GM12878 (cell line): ENCODE results near the gene HUWE1. TPM values are rescaled to one million over a fixed set of nuclear protein-coding genes. Genes with fewer than 3 reads are reported as not detected.

Experiments
- ATAC-seq: fragments of 200-7000 bp; cut with Tn5 transposase; 3 replicates; pipeline ENCODE4 v1.9.1; 2020; ENCODE audit warnings: mild to moderate bottlenecking, moderate library complexity
- BruUV-seq: library from RNA; stranded (reverse); fragments of 400-500 nt; replicated peaks from 2 replicates; lab custom pipeline; 2021; lab: Mats Ljungman, UMichigan
- CTCF ChIA-PET: fragments of 300-600 bp; sonication (Branson Sonifier 250); formaldehyde crosslinking; extraction: SDS; loops from one replicate; lab custom pipeline; 2021; ENCODE audit warnings: inconsistent platforms; lab: Yijun Ruan, JAX
- POLR2A ChIA-PET: fragments of 350-600 bp; formaldehyde crosslinking; extraction: SDS; loops from one replicate; lab custom pipeline; 2021; ENCODE audit warnings: inconsistent platforms; lab: Charles Lee
- RAD21 ChIA-PET: fragments of 300-600 bp; sonication (Branson Sonifier 250); formaldehyde crosslinking; loops from one replicate; lab custom pipeline; 2023; ENCODE audit warnings: antibody characterized with exemption; ENCODE audit not compliant: unreplicated experiment; lab: Charles Lee
- SMC1A ChIA-PET: fragments of 300-600 bp; sonication (Branson Sonifier 250); formaldehyde crosslinking; loops from one replicate; lab custom pipeline; 2023; ENCODE audit not compliant: unreplicated experiment, uncharacterized antibody; lab: Charles Lee
- DNase-seq: peaks from one replicate; pipeline ENCODE4 v3.0.0-alpha.2; 2011; ENCODE audit warnings: low read depth, low spot score
- FAIRE-seq: peaks from 3 replicates; lab custom pipeline; 2011; peaks lifted over from hg19 to GRCh38; lab: Jason Lieb, UNC
- H2AFZ ChIP-seq: 2 replicates; pipeline ENCODE4 v1.6.0; 2011; ENCODE audit warnings: low read depth, low read length, control low read depth; ENCODE audit not compliant: control insufficient read depth
- H3K27ac ChIP-seq: 2 replicates; pipeline ENCODE4 v1.5.1; 2011; ENCODE audit warnings: control low read depth; ENCODE audit not compliant: control insufficient read depth, insufficient read depth
- H3K27me3 ChIP-seq, 2 experiments: replicated peaks in 1 of 2; 2 replicates each; pipeline versions ENCODE4 v1.6.0 to v1.6.1; 2011; ENCODE audit warnings: low read length in 1 of 2; ENCODE audit not compliant: control insufficient read depth in 2 of 2, insufficient read depth in 2 of 2
- H3K36me3 ChIP-seq, 2 experiments: 2 replicates each; pipeline ENCODE4 v1.5.1; 2011; ENCODE audit warnings: low read length in 1 of 2; ENCODE audit not compliant: control insufficient read depth in 2 of 2, insufficient read depth in 2 of 2
- H3K4me1 ChIP-seq: 2 replicates; pipeline ENCODE4 v1.6.1; 2011; ENCODE audit warnings: mild to moderate bottlenecking, low read length, moderate library complexity, mixed read lengths; ENCODE audit not compliant: control insufficient read depth, insufficient read depth
- H3K4me2 ChIP-seq: 2 replicates; pipeline ENCODE4 v1.6.0; 2011; ENCODE audit warnings: control low read depth; ENCODE audit not compliant: control insufficient read depth, insufficient read depth
- H3K4me3 ChIP-seq: fragments of 200-600 bp; sonication (generic); 2 replicates; pipeline ENCODE4 v1.5.1; 2016
- H3K79me2 ChIP-seq: 2 replicates; pipeline ENCODE4 v1.6.0; 2011; ENCODE audit warnings: low read length; ENCODE audit not compliant: control insufficient read depth, insufficient read depth
- H3K9ac ChIP-seq: 2 replicates; pipeline ENCODE4 v1.8.0; 2011; ENCODE audit warnings: low read length, control low read depth, mixed read lengths; ENCODE audit not compliant: control insufficient read depth, insufficient read depth
- H3K9me3 ChIP-seq: replicated peaks from 3 replicates; pipeline ENCODE4 v1.5.1; 2011; ENCODE audit warnings: mild to moderate bottlenecking, low read length; ENCODE audit not compliant: control insufficient read depth, insufficient read depth
- H4K20me1 ChIP-seq: 2 replicates; pipeline ENCODE4 v1.6.0; 2011; ENCODE audit not compliant: control insufficient read depth, insufficient read depth
- CREM ChIP-seq: IDR thresholded peaks from 2 replicates; pipeline ENCODE4 v1.6.1; 2014; ENCODE audit warnings: antibody characterized with exemption, low read depth
- DPF2 ChIP-seq: fragments of 450-650 bp; IDR thresholded peaks from 2 replicates; pipeline ENCODE4 v1.6.1; 2017; ENCODE audit warnings: mild to moderate bottlenecking
- ESRRA ChIP-seq: IDR thresholded peaks from 2 replicates; pipeline ENCODE4 v1.6.1; 2012; ENCODE audit warnings: mild to moderate bottlenecking, low read length, improper control_type of control experiment
- EZH2 ChIP-seq: IDR thresholded peaks from 2 replicates; pipeline ENCODE4 v1.6.1; 2012; ENCODE audit warnings: low read depth, mild to moderate bottlenecking, control low read depth, inconsistent platforms, low read length, borderline replicate concordance; ENCODE audit not compliant: control insufficient read depth
- HDAC2 ChIP-seq: fragments of 200-600 bp; sonication (generic); IDR thresholded peaks from 2 replicates; pipeline ENCODE4 v1.6.1; 2017
- KAT2A ChIP-seq: conservative IDR thresholded peaks from 2 replicates; pipeline ENCODE4 v1.6.1; 2011; ENCODE audit warnings: low read depth, low read length; ENCODE audit not compliant: control insufficient read depth
- KDM1A ChIP-seq: fragments of 200-600 bp; sonication (generic); IDR thresholded peaks from 2 replicates; pipeline ENCODE4 v1.6.1; 2016; ENCODE audit warnings: borderline replicate concordance
- MEF2B ChIP-seq: fragments of 450-650 bp; IDR thresholded peaks from 2 replicates; pipeline ENCODE4 v1.6.1; 2018; ENCODE audit warnings: mild to moderate bottlenecking, moderate library complexity; ENCODE audit not compliant: partially characterized antibody, poor library complexity, severe bottlenecking
- NBN ChIP-seq: fragments of 450-650 bp; IDR thresholded peaks from 2 replicates; pipeline ENCODE4 v1.6.1; 2016
- RAD21 ChIP-seq: IDR thresholded peaks from 2 replicates; pipeline ENCODE4 v1.6.1; 2011; ENCODE audit warnings: mild to moderate bottlenecking, low read depth, low read length, moderate library complexity; ENCODE audit not compliant: insufficient read depth
- SIN3A ChIP-seq: IDR thresholded peaks from 2 replicates; pipeline ENCODE4 v1.6.1; 2012; ENCODE audit warnings: low read depth, low read length, improper control_type of control experiment
- SUPT20H ChIP-seq: IDR thresholded peaks from 2 replicates; pipeline ENCODE4 v1.6.1; 2011; ENCODE audit warnings: low read depth, mild to moderate bottlenecking, low read length, moderate library complexity, borderline replicate concordance; ENCODE audit not compliant: control insufficient read depth
- TARDBP ChIP-seq: IDR thresholded peaks from 2 replicates; pipeline ENCODE4 v1.6.1; 2016; ENCODE audit warnings: borderline replicate concordance
- TCF12 ChIP-seq: IDR thresholded peaks from 2 replicates; pipeline ENCODE4 v1.6.1; 2011; ENCODE audit warnings: low read depth, mild to moderate bottlenecking, low read length
- TCF7 ChIP-seq: IDR thresholded peaks from 2 replicates; pipeline ENCODE4 v1.6.1; 2014; ENCODE audit warnings: antibody characterized with exemption, borderline replicate concordance
- ZNF274 ChIP-seq: IDR thresholded peaks from one replicate; pipeline ENCODE4 v1.8.0; 2011; ENCODE audit not compliant: insufficient read length, insufficient read depth
- ZNF384 ChIP-seq: IDR thresholded peaks from 2 replicates; pipeline ENCODE4 v1.6.1; 2012; ENCODE audit warnings: low read depth, mild to moderate bottlenecking, low read length, improper control_type of control experiment, borderline replicate concordance
- WGBS: methylation state at CpG from one replicate; pipeline ENCODE4 v1.1.6; 2016; ENCODE audit warnings: low lambda C conversion rate; ENCODE audit not compliant: insufficient replicate concordance, insufficient coverage; ENCODE audit errors: missing lambda C conversion rate; 5-methylcytosine and 5-hydroxymethylcytosine counted together
- in situ Hi-C: fragments of 300-500 bp; cut with MboI; formaldehyde crosslinking; loops from 9 replicates; pipeline ENCODE4 v1.14.3; 2018; ENCODE audit warnings: mixed read lengths
- intact Hi-C: fragments of 100-400 bp; cut with micrococcal nuclease; formaldehyde crosslinking; loops from one replicate; pipeline ENCODE4 v1.14.2; 2022; ENCODE audit not compliant: unreplicated experiment
- polyA plus RNA-seq, 11 experiments: library from polyadenylated mRNA; depleted of rRNA in 4 of 11; unstranded in 6 of 11; stranded (reverse) in 5 of 11; fragments of >200 nt; fragmentation: Nextera tagmentation in 4 of 11; fragmentation: Illumina TruSeq in 1 of 11; extraction: Ambion mirVana in 4 of 11; extraction: Trizol in 1 of 11; gene quantifications; 1 replicate in 1 of 11; 2 replicates in 10 of 11; pipeline versions ENCODE4 v1.2.1 to v1.2.3, GENCODE V29; 2011 to 2016; ENCODE audit warnings: inconsistent platforms in 2 of 11, missing spikeins in 2 of 11, low read depth in 1 of 11
- total RNA-seq, 4 experiments: library from RNA; depleted of rRNA in 3 of 4; stranded (reverse); fragments of >200 nt in 3 of 4; fragmentation: Illumina TruSeq in 1 of 4; extraction: Trizol in 1 of 4; gene quantifications; 2 replicates each; pipeline versions ENCODE4 v1.2.1 to v1.2.3, GENCODE V29; 2013 to 2021
- TF ChIP-seq, protein P1 (sequence below): fragments of 450-650 bp; IDR thresholded peaks from 2 replicates; pipeline ENCODE4 v1.6.1; 2014; ENCODE audit warnings: mild to moderate bottlenecking
- TF ChIP-seq, protein P2 (sequence below): fragments of 450-650 bp; conservative IDR thresholded peaks from 2 replicates; pipeline ENCODE4 v1.6.1; 2017; ENCODE audit warnings: mild to moderate bottlenecking, moderate library complexity
- TF ChIP-seq, protein P3 (sequence below): fragments of 450-650 bp; IDR thresholded peaks from 2 replicates; pipeline ENCODE4 v1.6.1; 2018; ENCODE audit warnings: borderline replicate concordance, mild to moderate bottlenecking; ENCODE audit not compliant: partially characterized antibody

HUWE1 gene
- total and polyA plus RNA-seq, 10 of the 15 experiments (the other 5 are each of a cell fraction or from before 2014, with no cell fraction given): 35.9 to 280 (median 100) TPM

DNA sequence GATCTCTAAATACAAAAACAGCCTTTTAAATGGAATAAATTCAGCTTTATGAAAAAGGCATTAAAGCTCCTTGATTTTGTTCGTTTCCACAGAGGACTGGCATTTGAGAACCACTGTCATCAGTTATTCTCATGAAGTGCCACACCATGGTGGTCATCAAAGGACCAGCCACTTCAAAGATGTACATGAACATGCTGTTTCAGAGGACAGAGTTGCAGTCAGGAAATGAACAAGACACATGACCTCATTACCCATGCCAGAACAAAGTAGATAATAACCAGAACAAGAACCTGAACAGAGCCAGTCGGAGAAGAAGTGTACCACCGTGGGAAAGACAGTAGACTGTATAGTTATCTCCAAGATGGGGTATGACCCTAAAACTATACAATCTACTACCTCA lies 129.7 kb downstream of the HUWE1 start (continued):
- TF ChIP-seq HDAC2 (no peak), NBN (no peak), RAD21 (no peak), KAT2A (no peak), SIN3A (no peak), ZNF274 (no peak), CREM (no peak), SUPT20H (no peak), ESRRA (no peak), DPF2 (no peak), MEF2B (no peak)

DNA sequence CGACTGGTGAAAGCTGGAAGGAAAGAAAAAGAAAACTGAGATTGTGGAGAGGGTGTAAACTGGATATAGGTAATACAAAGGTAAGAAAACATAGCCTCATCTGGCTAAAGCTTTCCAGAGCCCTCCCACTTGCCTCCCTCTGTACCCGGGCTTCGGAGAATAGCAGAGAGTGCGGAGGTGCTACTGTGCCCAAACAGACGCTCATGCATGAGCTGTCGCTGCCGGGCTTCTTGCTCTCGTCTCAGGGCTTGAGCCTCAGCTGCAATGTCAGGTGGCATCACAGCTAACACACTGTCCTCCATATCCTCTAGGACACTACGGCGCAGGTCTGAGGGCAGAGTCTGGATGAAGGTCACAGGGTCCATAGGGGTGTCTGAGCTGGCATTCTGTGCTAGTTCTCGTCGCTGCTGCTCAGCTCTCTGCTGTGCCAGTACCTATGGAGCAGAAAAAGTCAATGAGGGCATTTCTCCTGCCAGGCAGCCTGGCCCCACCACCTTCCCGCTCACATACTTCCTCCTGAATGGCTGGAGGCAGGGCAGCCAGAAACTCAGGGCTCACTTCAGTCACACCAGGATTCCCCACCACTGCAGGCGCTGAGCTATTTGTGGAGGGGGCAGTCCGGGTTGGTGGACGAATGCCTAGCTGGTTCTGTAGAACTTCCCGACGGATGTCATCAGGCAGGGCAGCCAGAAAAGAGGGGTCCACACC lies 135.6 kb downstream of the HUWE1 start:
- TSS peak; percentile 19 for BruUV-seq
- H3K4me2 ChIP-seq: no peak overlapping the region
- ATAC-seq (no peak), FAIRE-seq (no peak), DNase-seq (no peak)
- no peaks in the 10 kb centered on the region for H4K20me1 ChIP-seq
- POLR2A ChIA-PET: no interaction called here
- no peaks in the 10 kb centered on the region for H3K27me3 ChIP-seq
- SMC1A ChIA-PET: interaction anchor here (0.6 kb wide), 1 partner anchor 93 kb away, joined by 3 read pairs; no protein-coding TSS in a partner anchor
- H2AFZ ChIP-seq: no peak overlapping the region
- H3K27ac ChIP-seq: no peak overlapping the region
- H3K9me3 ChIP-seq: no peaks in the 10 kb centered on the region
- no peak overlapping the region for H3K4me3 ChIP-seq
- in situ Hi-C loops: no loop called here
- H3K4me1 ChIP-seq: no peaks in the 10 kb centered on the region
- 76% methylated on average over 18 of the region's 18 CpGs for WGBS
- CTCF ChIA-PET: interaction anchor here (1.4 kb wide), 1 partner anchor 70 kb away, joined by 3 read pairs; no protein-coding TSS in a partner anchor
- H3K9ac ChIP-seq: no peak overlapping the region
- intact Hi-C loops: no loop called here
- no peaks in the 10 kb centered on the region for H3K79me2 ChIP-seq
- peaks cover 17 to 19% of the 10 kb centered on the region in 2 experiments; a peak in 3 of 4 replicates for H3K36me3 ChIP-seq
- RAD21 ChIA-PET: no interaction called here
- TF ChIP-seq, protein P1, sequence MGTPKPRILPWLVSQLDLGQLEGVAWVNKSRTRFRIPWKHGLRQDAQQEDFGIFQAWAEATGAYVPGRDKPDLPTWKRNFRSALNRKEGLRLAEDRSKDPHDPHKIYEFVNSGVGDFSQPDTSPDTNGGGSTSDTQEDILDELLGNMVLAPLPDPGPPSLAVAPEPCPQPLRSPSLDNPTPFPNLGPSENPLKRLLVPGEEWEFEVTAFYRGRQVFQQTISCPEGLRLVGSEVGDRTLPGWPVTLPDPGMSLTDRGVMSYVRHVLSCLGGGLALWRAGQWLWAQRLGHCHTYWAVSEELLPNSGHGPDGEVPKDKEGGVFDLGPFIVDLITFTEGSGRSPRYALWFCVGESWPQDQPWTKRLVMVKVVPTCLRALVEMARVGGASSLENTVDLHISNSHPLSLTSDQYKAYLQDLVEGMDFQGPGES: no peak
- TF ChIP-seq ZNF384 (no peak), TARDBP (no peak), TCF7 (no peak), EZH2 (no peak), KDM1A (no peak), TCF12 (no peak)
- TF ChIP-seq, protein P2, sequence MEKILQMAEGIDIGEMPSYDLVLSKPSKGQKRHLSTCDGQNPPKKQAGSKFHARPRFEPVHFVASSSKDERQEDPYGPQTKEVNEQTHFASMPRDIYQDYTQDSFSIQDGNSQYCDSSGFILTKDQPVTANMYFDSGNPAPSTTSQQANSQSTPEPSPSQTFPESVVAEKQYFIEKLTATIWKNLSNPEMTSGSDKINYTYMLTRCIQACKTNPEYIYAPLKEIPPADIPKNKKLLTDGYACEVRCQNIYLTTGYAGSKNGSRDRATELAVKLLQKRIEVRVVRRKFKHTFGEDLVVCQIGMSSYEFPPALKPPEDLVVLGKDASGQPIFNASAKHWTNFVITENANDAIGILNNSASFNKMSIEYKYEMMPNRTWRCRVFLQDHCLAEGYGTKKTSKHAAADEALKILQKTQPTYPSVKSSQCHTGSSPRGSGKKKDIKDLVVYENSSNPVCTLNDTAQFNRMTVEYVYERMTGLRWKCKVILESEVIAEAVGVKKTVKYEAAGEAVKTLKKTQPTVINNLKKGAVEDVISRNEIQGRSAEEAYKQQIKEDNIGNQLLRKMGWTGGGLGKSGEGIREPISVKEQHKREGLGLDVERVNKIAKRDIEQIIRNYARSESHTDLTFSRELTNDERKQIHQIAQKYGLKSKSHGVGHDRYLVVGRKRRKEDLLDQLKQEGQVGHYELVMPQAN: no peak
- TF ChIP-seq, protein P3, sequence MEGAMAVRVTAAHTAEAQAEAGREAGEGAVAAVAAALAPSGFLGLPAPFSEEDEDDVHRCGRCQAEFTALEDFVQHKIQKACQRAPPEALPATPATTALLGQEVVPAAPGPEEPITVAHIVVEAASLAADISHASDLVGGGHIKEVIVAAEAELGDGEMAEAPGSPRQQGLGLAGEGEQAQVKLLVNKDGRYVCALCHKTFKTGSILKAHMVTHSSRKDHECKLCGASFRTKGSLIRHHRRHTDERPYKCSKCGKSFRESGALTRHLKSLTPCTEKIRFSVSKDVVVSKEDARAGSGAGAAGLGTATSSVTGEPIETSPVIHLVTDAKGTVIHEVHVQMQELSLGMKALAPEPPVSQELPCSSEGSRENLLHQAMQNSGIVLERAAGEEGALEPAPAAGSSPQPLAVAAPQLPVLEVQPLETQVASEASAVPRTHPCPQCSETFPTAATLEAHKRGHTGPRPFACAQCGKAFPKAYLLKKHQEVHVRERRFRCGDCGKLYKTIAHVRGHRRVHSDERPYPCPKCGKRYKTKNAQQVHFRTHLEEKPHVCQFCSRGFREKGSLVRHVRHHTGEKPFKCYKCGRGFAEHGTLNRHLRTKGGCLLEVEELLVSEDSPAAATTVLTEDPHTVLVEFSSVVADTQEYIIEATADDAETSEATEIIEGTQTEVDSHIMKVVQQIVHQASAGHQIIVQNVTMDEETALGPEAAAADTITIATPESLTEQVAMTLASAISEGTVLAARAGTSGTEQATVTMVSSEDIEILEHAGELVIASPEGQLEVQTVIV: no peak
